A673 (cell line): ENCODE measurements around the gene CEMIP.

Experiments
- EZH2 ChIP-seq: fragments of 200-600 bp; sonication (generic); IDR thresholded peaks from 2 replicates; pipeline ENCODE4 v1.6.1; 2017; ENCODE audit warnings: borderline replicate concordance, low read depth, mild to moderate bottlenecking, mixed read lengths, antibody characterized with exemption, low read length; ENCODE audit not compliant: poor library complexity, severe bottlenecking
- TF ChIP-seq, protein P1 (sequence below): fragments of 300-800, 200-600 bp; sonication (generic); conservative IDR thresholded peaks from 2 replicates; pipeline ENCODE4 v1.5.1; 2017; ENCODE audit warnings: low read depth, mild to moderate bottlenecking, antibody characterized with exemption, low read length, moderate library complexity, mixed read lengths

DNA sequence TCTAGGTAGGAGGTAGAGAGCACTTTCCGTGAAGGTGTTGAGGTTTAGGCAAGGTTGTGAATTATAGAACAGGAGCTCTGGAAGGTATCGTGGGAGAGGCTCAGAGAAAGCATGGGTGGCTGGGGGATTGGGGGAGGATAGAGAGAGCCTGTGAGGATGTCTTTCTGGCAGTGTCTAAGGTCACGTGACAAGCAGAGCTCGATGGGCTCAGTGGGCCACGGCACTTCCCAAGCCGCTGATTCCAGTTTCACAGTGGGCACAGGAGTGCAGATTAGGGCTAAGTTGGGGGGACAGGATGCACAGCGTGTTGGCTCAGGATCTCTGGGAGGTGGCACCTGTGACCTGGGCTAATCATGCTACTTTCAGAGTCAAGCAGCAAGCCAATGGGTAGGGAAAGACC is 52.0 kb downstream of the CEMIP start:
- TF ChIP-seq, protein P1, sequence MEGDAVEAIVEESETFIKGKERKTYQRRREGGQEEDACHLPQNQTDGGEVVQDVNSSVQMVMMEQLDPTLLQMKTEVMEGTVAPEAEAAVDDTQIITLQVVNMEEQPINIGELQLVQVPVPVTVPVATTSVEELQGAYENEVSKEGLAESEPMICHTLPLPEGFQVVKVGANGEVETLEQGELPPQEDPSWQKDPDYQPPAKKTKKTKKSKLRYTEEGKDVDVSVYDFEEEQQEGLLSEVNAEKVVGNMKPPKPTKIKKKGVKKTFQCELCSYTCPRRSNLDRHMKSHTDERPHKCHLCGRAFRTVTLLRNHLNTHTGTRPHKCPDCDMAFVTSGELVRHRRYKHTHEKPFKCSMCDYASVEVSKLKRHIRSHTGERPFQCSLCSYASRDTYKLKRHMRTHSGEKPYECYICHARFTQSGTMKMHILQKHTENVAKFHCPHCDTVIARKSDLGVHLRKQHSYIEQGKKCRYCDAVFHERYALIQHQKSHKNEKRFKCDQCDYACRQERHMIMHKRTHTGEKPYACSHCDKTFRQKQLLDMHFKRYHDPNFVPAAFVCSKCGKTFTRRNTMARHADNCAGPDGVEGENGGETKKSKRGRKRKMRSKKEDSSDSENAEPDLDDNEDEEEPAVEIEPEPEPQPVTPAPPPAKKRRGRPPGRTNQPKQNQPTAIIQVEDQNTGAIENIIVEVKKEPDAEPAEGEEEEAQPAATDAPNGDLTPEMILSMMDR = no peak
- no peak for TF ChIP-seq EZH2
